ENCODE results near the gene SHH.

DNA sequence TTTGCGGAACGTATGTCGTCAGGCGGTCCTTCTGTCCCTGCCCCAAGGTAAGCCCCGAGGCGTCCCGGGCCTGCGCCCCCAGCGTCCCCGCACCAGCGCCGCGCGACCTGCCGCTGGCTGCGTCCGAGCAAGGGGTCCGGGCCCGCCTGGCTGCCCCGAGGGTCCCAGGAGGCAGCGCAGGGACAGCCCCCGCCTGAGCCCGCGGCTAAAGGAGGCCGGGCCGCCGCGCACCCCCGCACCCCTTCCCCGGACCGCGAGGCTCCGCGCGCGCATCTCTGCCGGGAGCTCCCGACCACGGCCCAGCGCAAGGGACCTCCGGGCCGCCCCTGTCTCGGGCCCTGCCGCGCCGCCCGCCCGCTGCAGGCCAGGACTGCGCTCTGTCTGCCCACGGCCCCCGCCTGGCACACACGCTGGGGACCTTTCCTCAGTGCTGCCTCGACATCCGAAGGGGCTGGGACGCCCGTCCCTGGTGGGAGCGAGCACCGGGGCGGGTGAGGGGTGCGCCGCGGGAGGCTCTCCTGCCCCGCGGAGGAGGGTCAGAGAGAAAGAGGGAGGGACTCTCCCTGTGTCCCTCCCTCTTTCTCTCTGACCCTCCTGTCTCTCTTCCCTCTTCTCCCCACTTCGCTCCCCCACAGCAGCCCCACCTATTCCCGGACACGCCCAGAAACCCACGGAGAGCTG lies 25.0 kb downstream of the SHH start:
- TF ChIP-seq, protein P1, sequence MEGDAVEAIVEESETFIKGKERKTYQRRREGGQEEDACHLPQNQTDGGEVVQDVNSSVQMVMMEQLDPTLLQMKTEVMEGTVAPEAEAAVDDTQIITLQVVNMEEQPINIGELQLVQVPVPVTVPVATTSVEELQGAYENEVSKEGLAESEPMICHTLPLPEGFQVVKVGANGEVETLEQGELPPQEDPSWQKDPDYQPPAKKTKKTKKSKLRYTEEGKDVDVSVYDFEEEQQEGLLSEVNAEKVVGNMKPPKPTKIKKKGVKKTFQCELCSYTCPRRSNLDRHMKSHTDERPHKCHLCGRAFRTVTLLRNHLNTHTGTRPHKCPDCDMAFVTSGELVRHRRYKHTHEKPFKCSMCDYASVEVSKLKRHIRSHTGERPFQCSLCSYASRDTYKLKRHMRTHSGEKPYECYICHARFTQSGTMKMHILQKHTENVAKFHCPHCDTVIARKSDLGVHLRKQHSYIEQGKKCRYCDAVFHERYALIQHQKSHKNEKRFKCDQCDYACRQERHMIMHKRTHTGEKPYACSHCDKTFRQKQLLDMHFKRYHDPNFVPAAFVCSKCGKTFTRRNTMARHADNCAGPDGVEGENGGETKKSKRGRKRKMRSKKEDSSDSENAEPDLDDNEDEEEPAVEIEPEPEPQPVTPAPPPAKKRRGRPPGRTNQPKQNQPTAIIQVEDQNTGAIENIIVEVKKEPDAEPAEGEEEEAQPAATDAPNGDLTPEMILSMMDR (IDR thresholded peaks at IDR 0.05), result no peak
- no peak for TF ChIP-seq POLR2A (IDR thresholded peaks at IDR 0.05)

Measured in testis (tissue), 2 donors.